T1000 (cell line): Measurements from ENCODE around the gene MYH11.
"Not testable (repeated sequence)": the region's sequence is repeated elsewhere in the genome, so short reads cannot be mapped to it uniquely, and the experiment has no call there.

ENCODE experiments used
- DNase-seq: peaks from one replicate; lab custom pipeline; 2025; ENCODE audit warnings: mixed read lengths; lab: John Stamatoyannopoulos, UW

The MYH11 gene

DNA sequence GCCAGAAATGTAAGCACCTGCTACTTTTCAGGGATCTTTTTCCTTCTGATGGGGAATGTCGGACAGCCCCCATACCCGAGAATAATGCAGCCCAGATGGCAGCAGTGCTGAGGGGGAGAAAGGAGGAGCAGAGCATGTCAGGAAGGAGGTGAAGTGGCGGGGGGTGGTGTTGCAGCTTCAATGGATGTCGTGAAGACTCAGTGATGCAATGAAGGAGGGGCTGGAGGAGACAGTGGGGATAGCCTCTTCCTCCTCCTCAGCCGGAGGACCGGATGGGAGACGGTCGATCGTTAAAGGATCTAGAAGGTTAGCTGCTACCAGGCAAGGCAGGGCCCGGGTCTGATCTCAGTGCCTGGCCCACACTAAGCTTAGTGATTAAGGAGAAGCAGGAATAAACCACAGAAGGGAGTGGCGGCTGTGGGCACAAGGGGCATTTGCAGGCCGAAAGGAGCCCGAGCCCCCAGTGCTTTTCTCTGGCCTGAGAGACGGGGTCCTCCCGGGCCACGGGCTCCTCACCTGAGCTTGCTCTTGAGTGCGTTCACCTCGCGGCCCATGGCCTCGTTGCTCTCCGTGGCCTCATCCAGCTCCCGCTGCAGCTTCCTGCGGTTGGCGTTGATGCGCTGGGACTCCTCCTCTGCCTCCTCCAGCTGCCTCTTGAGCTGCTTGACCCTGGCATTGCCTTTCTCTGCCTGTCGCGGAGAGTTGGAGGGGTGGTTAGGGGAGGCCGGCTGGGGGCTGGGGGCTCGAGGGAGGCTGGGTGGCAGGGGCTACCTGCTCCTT, 142.2 kb downstream of the MYH11 start:
- DNase-seq, result no peak

DNA sequence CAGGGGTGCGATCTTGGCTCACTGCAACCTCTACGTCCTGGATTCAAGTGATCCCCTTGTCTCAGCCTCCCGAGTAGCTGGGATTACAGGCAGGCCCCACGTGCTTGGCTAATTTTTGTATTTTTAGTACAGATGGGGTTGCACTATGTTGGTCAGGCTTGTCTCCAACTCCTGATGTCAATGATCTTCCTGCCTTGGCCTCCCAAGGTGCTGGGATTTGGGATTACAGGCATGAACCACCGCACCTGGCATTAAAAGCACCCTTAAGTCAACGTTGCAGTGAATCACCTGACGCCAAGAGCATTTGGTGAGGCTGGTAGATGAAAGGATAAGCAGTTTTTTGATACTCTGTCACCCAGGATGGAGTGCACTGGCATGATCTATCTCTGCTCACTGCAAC, 147.8 kb downstream of the MYH11 start:
- DNase-seq, result no peak

DNA sequence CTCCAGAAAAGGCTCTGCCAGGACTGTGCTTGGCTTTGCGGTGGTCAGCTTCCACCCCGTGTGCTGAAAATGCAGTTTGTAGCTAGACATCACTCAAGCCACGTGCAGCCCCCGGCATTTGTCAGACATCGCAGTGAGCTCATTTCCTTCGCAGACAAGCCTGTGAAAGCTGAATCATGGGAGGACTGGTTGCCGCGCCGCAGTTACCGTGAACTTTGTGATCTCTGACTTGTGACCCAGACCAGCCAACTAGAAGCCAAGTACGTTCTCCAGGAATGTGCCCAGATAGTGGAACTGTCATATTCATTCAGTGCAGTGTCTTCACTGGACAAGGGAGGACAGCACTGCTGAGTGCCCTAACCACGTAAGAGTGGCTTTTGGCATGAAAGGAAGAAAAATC, 148.7 kb downstream of the MYH11 start:
- no peak for DNase-seq

DNA sequence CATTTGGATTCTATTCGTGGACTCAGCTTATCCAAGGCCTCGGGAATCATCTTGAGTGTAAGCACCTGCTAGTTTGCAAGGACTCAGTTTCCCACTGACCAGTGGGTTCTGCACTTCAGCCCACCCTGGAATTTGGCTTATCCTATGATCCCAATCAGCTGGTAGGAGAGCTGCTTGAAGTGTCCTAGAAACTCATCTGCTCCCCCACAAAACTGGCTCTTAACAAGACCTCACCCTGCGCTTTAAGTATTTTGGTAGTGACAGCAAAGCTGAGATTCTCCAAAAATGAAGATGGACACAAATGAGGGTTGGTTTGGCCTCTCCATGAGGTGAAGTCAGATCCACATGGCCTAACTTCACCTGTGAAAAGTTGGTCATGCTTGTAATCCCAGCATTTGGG, 149.5 kb downstream of the MYH11 start:
- no peak for DNase-seq

DNA sequence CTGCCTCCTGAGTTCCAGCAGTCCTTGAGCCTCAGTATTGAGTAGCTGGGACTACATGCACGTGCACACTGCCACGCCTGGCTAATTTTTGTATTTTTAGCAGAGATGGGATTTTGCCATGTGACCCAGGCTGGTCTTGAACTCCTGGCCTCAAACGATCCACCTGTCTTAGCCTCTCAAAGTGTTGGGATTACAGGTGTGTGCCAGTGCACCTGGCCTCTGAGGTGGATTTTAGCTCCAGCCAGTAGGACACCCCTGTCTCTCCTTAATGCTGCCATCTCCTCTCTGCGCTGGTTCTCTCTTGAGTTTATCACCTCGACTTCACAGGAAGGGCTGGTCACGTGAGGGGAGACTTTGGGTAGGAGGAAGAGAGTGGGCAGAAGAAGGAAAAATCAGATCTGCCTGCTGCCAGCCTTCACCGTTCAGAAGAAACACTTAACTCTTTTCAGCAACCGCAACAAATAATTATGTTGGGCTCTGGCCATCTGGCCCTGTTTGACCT, 151.7 kb downstream of the MYH11 start:
- no peak for DNase-seq

DNA sequence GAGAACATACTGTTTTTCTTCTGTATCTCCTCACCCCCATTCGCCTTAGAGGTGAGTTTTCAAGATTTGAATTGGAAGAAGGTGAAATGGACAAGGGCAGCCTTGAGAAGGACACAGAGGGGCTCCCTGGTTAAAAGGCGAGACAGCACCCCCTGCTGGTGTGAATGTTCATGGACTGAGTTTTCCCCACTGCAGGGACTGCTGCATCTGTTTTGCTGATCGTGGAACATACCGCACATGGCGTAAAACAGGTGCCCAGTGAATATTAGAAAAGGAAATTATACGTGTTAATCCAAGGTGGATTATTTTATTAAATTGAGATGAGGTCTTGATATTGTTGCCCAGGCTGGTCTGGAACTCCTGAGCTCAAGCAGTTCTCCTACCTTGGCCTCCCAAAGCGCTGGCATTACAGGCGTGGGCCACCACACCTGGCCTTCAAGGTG, 152.3 kb downstream of the MYH11 start:
- no peak for DNase-seq

DNA sequence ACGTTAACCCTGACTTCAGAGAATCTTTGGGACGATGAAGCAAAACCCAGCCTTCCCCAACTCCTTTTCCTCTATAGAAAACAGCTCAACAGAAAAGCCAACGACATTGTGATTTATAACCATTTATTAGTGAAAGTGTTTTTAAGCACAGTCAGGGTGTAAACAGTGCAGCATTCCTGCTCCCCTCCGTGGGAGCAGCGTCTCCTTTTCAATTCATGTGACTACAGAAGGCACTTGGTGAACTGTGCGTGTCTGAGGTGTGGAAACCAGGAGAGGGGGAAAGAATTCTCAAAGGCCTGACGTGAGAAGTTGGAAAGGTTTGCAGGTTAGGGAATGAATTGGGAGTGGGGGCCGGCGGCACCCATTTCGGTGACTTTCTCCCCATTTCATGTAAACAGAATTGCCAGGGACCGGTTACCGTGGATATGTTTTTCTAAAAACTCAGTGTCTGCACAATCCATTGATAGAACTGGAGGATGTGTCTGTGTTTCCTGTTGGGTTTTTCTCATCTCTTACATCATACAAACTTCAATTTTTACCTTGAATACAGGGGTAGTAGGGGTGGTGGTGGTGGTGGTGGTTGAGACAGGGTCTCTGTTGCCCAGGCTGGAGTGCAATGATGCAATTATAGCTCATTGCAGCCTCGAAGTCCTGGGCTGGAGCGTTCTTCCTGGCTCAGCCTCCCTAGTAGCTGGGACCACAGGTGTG, 153.6 kb downstream of the MYH11 start:
- no peak for DNase-seq

DNA sequence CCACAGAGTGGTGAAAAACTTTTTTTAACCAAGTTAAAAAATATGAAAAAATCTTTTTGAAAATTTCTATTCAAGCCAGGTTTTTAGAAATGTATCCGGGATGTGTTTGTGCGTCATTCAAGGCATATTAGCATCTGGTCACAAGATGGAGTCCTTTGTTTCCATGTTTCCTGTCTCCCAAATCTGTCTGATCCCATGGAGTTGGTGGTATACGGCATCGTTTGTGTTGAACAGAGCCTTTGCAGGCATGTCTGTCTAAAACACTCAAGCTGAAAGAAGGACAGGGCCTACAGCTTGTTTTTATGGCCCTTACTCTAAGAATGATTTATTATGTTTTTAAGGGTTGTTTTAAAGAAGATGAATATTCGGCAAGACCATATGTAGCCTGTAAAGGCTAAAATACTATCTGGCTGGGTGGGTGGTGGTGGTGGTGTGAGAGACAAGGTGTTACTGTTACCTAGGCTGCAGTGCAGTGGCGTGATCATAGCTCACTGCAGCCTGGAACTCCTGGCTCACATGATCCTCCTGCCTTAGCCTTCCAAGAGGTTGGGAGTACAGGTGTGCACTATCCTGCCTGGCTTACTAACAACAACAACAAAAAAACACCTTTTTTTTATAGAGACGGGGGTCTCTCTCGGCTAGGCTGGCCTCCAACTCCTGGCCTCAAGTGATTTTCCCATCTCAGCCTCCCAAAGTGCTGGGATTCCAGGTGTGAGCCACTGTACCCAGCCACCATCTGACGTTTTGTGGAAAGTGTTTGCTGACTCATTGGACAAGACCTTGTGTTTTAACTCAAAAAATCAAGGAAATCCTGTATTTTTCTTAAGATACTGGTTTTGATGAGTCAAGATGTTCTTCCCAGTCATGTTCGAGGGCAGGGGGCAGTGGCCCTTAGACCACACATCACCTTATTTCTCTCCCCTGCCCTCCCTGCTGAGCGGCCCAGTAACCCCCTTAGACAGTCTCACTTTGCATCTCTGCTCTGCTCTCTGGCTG, 154.6 kb downstream of the MYH11 start:
- no peak for DNase-seq

DNA sequence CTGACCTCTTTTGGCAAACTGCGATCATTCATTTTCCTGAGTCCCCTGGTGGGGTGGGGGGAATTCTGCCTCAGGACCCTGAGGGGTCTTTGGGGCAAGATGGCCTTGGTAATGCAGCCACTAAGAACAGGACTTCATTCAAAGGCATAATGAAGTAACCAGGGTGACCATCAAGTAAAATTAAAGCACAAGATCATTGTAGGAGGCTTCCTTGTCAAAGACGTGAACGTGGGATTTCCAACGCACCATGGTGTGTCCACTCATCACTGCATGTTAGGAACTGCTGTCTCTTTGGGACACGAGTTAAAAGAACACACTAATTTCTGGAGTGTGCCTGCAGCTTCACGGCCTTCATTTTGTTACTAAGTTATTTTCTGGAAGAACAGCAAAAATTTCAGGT, 155.5 kb downstream of the MYH11 start:
- no peak for DNase-seq

DNA sequence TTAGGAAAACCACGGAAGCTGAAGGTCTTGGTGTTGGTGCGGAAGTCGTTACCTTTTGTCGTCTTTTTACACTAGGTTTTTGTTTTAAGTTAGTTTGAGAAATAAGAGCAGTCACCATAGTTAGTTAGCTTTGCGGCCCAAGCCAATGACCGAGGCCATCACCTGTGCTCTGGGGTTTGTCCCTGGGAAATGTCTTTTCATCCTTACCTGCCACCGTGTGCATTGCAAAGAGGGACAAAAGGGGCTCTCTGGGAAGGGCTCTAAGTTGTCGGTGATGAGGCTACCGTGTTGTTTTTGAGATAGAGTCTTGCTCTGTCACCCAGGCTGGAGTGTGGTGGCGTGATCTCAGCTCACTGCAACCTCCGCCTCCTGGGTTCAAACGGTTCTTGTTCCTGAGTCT, 157.0 kb downstream of the MYH11 start:
- no peak for DNase-seq

DNA sequence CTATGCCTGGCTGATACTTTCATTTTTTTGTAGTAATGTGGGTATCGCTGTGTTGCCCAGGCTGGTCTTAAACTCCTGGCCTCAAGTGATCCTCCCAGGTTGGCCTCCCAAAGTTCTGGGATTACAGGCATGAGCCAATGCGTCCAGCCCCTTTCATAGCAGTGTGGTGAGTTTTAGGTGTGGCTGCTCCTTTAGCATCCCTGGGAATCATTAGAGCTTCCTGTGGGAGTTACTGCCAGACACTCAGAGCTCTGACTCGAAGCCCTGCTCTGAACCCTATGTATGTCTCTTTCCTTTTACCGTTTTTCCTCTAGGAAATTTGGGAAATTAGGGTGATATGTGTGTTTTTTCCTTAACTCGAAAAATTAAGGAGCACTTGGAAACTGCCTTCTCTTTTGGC, 162.3 kb downstream of the MYH11 start:
- DNase-seq, result no peak

DNA sequence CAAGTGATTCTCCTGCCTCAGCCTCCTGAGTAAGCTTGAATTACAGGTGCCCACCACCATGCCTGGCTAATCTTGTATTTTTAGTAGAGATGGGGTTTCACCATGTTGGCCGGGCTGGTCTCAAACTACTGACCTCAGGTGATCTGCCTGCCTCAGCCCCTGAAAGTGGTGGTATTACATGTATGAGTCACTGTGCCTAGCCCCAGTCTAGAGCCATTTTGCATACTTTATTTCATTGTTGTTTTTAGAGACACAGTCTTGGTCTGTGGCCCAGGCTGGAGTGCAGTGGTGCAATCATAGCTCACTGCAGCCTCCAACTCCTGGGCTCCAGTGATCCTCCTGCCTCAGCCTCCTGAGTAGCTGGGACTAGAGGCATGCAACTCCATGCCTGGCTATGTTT, 164.3 kb downstream of the MYH11 start:
- DNase-seq, result not testable (repeated sequence)

DNA sequence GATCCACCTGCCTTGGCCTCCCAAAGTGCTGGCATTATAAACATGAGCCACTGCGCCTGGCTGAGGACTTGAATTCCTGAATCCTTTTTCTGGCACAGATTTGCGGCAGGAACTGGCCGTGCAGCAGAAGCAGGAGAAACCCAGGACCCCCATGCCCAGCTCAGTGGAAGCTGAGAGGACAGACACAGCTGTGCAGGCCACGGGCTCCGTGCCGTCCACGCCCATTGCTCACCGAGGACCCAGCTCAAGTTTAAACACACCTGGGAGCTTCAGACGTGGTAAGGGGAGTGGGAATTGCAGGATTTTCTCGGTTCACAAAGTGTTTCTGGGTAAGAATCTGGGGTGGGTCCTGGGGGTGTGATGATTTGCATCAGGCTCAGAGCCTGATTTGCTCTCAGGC, 165.8 kb downstream of the MYH11 start:
- DNase-seq, result no peak

DNA sequence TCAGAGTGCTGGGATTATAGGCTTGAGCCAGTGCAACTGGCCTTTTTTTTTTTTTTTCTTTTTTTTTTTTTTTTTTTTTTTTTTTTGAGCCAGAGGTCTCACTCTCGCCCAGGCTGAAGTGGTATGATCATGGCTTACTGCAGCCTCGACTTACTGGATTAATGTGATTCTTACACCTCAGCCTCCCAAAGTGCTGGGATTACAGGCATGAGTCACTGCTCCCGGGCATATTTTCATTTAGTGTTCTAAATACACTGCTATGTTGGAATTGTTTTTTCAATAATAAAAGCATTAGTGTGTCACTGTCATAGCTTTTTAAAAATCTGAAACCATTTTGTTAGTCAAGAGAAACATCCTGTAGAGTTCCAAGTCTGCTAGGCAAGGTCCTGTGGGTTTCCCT, 166.5 kb downstream of the MYH11 start:
- no peak for DNase-seq

DNA sequence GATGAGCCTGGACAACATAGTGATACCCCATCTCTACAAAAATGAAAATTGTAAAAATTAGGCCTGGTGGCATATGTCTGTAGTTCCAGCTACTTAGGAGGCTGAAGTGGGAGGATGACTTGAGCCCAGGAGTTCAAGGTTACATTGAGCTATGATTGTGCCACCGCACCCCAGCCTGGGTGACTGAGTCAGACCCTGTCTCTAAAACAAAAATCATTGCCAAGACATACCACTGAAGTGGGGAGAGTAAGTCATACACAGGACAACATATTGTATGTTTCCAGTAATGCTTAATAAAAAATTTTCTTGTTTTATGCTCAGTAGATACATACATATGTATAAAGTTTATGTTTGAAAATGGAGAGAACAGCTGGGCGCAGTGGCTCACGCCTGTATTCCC, 167.5 kb downstream of the MYH11 start:
- DNase-seq, result no peak

DNA sequence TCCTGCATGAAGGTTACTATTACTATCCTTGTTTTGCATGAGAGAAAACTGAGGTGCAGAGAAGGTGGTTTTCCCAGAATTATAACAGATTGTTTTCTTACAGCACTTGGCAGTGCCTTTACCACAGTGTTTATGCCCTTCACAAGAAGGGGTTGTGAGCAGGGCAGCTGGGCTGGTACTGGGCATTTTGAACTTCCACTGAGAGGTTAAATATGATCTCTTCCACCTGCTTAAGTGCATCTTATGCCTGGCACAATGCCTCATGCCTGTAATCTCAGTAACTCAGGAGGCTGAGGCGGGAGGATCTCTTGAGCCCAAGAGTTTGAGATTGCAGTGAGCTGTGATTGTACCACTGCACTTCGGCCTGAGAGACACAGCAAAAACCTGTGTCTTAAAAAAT, 170.5 kb downstream of the MYH11 start:
- no peak for DNase-seq

DNA sequence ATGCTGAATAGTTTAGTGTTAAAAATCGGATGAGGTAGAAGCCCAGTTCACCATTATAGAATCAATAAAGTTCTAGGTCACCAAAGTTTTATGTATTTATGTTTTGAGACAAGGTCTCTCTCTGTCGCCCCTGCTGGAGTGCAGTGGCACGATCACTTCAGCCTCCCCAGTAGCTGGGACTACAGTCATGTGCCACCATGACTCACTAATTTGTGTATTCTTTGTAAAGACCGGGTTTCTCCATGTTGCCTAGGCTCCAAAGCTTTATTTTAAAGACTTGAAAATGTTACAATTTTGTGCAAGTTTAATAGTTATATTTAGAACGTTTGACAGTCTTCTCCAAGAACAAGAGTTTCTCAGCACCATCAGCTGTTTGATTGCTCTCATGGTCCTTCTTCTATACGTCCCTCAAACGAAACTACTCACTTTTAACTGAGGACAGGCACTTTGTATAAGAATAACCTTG, 174.7 kb downstream of the MYH11 start:
- DNase-seq, result peak; percentile 37

DNA sequence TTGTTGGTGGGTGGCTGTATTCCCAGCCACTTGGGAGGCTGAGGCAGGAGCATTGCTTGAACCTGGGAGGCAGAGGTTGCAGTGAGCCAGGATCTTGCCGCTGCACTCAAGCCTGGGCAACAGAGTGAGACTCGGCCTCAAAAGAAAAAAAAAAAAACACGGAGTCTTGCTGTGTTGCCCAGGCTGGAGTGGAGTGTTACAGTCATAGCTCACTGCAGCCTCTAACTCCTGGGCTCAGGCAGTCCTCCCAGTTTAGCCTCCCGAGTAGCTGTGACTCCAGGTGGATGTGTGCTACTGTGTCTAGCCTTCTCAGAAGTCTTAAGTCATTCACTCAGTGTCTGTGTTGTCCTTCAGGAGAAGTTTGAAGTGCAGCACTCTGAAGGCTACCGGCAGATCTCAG, 179.4 kb downstream of the MYH11 start:
- no peak for DNase-seq

DNA sequence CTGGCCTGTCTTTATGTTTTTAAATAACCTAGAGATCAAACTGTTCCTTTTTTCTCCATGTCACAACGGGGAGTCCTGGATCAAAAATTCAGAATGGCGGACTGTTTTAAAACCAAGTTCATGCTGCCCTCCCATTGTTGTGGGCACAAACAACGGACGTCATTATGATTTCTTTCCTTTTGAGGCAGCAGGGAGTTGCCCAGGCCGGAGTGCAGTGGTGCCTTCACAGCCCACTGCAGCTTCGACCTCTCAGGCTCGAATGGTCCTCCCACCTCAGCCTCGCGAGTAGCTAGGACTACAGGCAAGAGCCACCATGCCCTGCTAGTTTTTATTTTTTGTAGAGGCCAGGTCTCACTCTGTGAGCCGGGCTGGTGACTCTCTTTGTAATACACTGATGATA, 180.3 kb downstream of the MYH11 start:
- DNase-seq, result no peak

DNA sequence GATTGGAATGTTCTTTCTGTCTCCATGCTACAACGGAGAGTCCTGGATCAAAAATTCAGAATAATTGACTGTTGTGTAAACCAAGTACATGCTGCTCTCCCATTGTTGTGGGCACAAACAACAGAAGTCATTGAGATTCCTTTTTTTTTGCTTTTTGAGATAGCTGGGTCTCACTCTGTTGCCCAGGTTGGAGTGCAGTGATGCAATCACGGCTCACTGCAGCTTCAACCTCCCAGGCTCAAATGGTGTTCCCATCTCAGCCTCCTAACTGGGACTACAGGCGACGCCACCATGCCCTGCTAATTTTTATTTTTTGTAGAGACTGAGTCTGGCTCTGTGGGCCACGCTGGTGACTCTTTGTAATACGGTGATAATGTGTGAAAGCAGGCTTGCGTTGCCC, 182.3 kb downstream of the MYH11 start:
- no peak for DNase-seq

DNA sequence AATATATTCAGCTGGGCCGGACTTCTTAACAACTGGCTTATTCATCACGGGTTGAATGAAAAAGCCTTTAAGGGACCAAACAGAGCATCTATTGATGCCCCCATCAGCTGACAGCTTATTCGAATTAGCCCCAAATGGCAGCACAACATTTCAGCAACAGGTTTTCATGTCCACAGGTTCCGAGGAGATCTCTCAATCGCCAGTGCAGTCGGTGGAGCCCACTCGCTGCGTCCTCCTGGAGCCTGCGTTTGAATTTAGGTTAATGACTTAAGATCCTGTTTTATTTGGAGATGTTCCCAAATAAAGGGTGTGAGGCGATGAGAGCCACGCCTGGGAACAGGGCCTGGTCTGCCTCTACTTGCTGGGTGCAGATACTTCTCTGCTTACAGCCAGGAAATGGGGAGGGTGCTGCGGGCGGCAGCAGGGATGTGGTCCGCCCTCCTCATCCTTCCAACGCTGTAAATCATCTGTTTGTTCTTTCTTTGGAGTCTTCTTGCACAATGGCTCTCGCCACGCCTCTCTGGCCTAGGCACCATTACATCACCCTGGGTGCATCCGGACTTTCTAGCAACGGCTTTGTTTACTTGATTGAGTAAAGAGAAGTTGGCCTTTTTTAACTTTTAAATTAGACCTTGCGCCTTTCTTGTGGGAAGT, 184.2 kb downstream of the MYH11 start:
- DNase-seq, result peak; percentile 78

DNA sequence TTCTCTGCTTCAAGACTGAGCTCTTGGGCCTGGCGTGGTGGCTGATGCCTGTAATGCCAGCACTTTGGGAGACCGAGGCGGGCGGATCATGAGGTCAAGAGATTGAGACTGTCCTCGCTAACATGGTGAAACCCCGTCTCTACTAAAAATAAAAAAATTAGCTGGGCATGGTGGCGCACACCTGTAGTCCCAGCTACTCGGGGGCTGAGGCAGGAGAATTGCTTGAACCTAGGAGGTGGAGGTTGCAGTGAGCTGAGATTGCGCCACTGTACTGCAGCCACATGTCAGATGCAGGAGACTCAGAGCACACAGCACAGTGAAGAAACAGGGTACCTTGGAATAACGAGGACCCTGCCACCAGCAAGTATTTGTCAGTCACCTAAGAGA, 184.7 kb downstream of the MYH11 start:
- DNase-seq, result not testable (repeated sequence)
